PC-9 (cell line): ENCODE results near the gene DHRS7B. TPM values are rescaled to one million over a fixed set of nuclear protein-coding genes. Genes with fewer than 3 reads are reported as not detected.
"Not testable (repeated sequence)": the region's sequence is repeated elsewhere in the genome, so short reads cannot be mapped to it uniquely, and the experiment has no call there.

ENCODE experiments used
- BruUV-seq: library from RNA; stranded (reverse); fragments of 400-500 nt; replicated peaks from 2 replicates; lab custom pipeline; 2021; lab: Mats Ljungman, UMichigan
- CTCF ChIA-PET: fragments of 300-600 bp; sonication (Branson Sonifier 250); formaldehyde crosslinking; loops from one replicate; lab custom pipeline; 2022; ENCODE audit warnings: antibody characterized with exemption; lab: Charles Lee
- POLR2A ChIA-PET: fragments of 300-600 bp; sonication (Branson Sonifier 250); formaldehyde crosslinking; loops from one replicate; lab custom pipeline; 2022; ENCODE audit warnings: antibody characterized with exemption; ENCODE audit not compliant: unreplicated experiment; lab: Charles Lee
- DNase-seq, 2 experiments: peaks; one replicate each; pipeline versions ENCODE4 v3.0.0 to v3.0.0-alpha.2; 2015 to 2022; ENCODE audit warnings: mixed read lengths in 1 of 2
- H2AFZ ChIP-seq: fragments of 200-600 bp; sonication (generic); 2 replicates; pipeline ENCODE4 v1.8.1; 2017; ENCODE audit warnings: antibody characterized with exemption
- H3F3A ChIP-seq: fragments of 200-600 bp; sonication (generic); 2 replicates; pipeline ENCODE4 v1.8.1; 2017; ENCODE audit warnings: antibody characterized with exemption, mild to moderate bottlenecking, low read depth; ENCODE audit not compliant: insufficient read depth
- H3K27ac ChIP-seq: fragments of 200-600 bp; sonication (generic); 2 replicates; pipeline ENCODE4 v1.6.1; 2016; ENCODE audit warnings: mixed run types
- H3K27me3 ChIP-seq: fragments of 200-600 bp; sonication (generic); 2 replicates; pipeline ENCODE4 v1.6.1; 2016; ENCODE audit warnings: low read depth, mixed run types; ENCODE audit not compliant: insufficient read depth
- H3K36me3 ChIP-seq: fragments of 200-600 bp; sonication (generic); 2 replicates; pipeline ENCODE4 v1.6.1; 2016; ENCODE audit warnings: low read depth, mixed run types
- H3K4me1 ChIP-seq: fragments of 200-600 bp; sonication (generic); replicated peaks from 2 replicates; pipeline ENCODE4 v1.6.1; 2016; ENCODE audit warnings: mixed run types; ENCODE audit not compliant: insufficient read depth
- H3K4me2 ChIP-seq: fragments of 200-600 bp; sonication (generic); 2 replicates; pipeline ENCODE4 v1.6.1; 2017; ENCODE audit warnings: mixed run types
- H3K4me3 ChIP-seq: fragments of 200-600 bp; sonication (generic); 2 replicates; pipeline ENCODE4 v1.6.1; 2016; ENCODE audit warnings: mixed run types
- H3K79me2 ChIP-seq: fragments of 200-600 bp; sonication (generic); 2 replicates; pipeline ENCODE4 v1.6.1; 2017; ENCODE audit warnings: low read depth, mixed run types
- H3K9me2 ChIP-seq: fragments of 200-600 bp; sonication (generic); 2 replicates; pipeline ENCODE4 v1.8.1; 2017; ENCODE audit warnings: mild to moderate bottlenecking; ENCODE audit not compliant: insufficient read depth
- H3K9me3 ChIP-seq: fragments of 200-600 bp; sonication (generic); 2 replicates; pipeline ENCODE4 v1.8.1; 2016; ENCODE audit warnings: low read depth; ENCODE audit not compliant: insufficient read depth
- H4K20me1 ChIP-seq: fragments of 200-600 bp; sonication (generic); 2 replicates; pipeline ENCODE4 v1.8.1; 2017; ENCODE audit not compliant: insufficient read depth
- CTCF ChIP-seq: fragments of 200-600 bp; sonication (generic); conservative IDR thresholded peaks from 2 replicates; pipeline ENCODE4 v1.6.1; 2017; ENCODE audit warnings: mixed run types, antibody characterized with exemption, mild to moderate bottlenecking, moderate library complexity
- EZH2 ChIP-seq: fragments of 200-600 bp; sonication (generic); IDR thresholded peaks from 2 replicates; pipeline ENCODE4 v1.8.0; 2017; ENCODE audit warnings: antibody characterized with exemption, low read depth
- intact Hi-C: fragments of 100-400 bp; cut with micrococcal nuclease; formaldehyde crosslinking; loops from one replicate; pipeline ENCODE4 v1.10.0; 2022; ENCODE audit not compliant: unreplicated experiment
- total RNA-seq: library from RNA; stranded (reverse); gene quantifications from 2 replicates; pipeline ENCODE4 v1.2.3, GENCODE V29; 2021

The DHRS7B gene
- total RNA-seq, 1 experiment from 2014 or later, result 27.9 TPM

GRCh38 chr17:21104608-21105007 lies 22.2 kb upstream of the DHRS7B start:
- CTCF ChIA-PET, result no interaction called here
- BruUV-seq, result no TSS peak
- H3F3A ChIP-seq, result no peaks in the 10 kb centered on the region
- H3K36me3 ChIP-seq, result no peaks in the 10 kb centered on the region
- H3K4me1 ChIP-seq, result no peaks in the 10 kb centered on the region
- peaks cover 5% of the 10 kb centered on the region for H3K27me3 ChIP-seq
- no peak overlapping the region for H3K4me3 ChIP-seq
- no peak for DNase-seq
- H4K20me1 ChIP-seq, result no peaks in the 10 kb centered on the region
- intact Hi-C loops, result no loop called here
- TF ChIP-seq CTCF (no peak), EZH2 (no peak)
- H3K4me2 ChIP-seq, result no peak overlapping the region
- POLR2A ChIA-PET, result no interaction called here
- H3K9me2 ChIP-seq, result no peaks in the 10 kb centered on the region; the same call in 1 of the 2 replicates
- H2AFZ ChIP-seq, result no peak overlapping the region
- H3K27ac ChIP-seq, result no peak overlapping the region
- no peaks in the 10 kb centered on the region for H3K9me3 ChIP-seq
- no peaks in the 10 kb centered on the region for H3K79me2 ChIP-seq

- CTCF ChIA-PET, result interaction anchor here (0.7 kb wide), 1 partner anchor 1374 kb away, joined by 7 read pairs; no protein-coding TSS in a partner anchor
- H3K36me3 ChIP-seq, result no peaks in the 10 kb centered on the region
- H3K27ac ChIP-seq, result no peak overlapping the region
- H4K20me1 ChIP-seq, result no peaks in the 10 kb centered on the region
- DNase-seq, result no peak
- no peak for TF ChIP-seq CTCF
- intact Hi-C loops, result no loop called here
- H3K4me2 ChIP-seq, result no peak overlapping the region
- H3F3A ChIP-seq, result no peaks in the 10 kb centered on the region
- no peaks in the 10 kb centered on the region for H3K9me3 ChIP-seq
- BruUV-seq, result no TSS peak
- no peak overlapping the region for H2AFZ ChIP-seq
- POLR2A ChIA-PET, result no interaction called here
- no peaks in the 10 kb centered on the region for H3K4me1 ChIP-seq
- H3K79me2 ChIP-seq, result no peaks in the 10 kb centered on the region
- no peak overlapping the region for H3K4me3 ChIP-seq
- H3K27me3 ChIP-seq, result peaks cover 5% of the 10 kb centered on the region
- no peaks in the 10 kb centered on the region; the same call in 1 of the 2 replicates for H3K9me2 ChIP-seq
Measured at GRCh38 chr17:21105064-21105894, 21.5 kb upstream of the DHRS7B start.

- intact Hi-C loops, result no loop called here
- Histone ChIP-seq H3K27ac (no peak overlapping the region), H3K4me3 (no peak overlapping the region), H3K9me2 (no peaks in the 10 kb centered on the region; the same call in 1 of the 2 replicates), H3K4me2 (no peak overlapping the region), H3F3A (no peaks in the 10 kb centered on the region), H3K9me3 (no peaks in the 10 kb centered on the region), H3K27me3 (peaks cover 5% of the 10 kb centered on the region), H3K36me3 (no peaks in the 10 kb centered on the region), H3K4me1 (no peaks in the 10 kb centered on the region), H3K79me2 (no peaks in the 10 kb centered on the region), H2AFZ (no peak overlapping the region), H4K20me1 (no peaks in the 10 kb centered on the region)
- POLR2A ChIA-PET, result no interaction called here
- no TSS peak for BruUV-seq
- TF ChIP-seq EZH2 (no peak), CTCF (no peak)
- CTCF ChIA-PET, result interaction anchor here (0.6 to 0.8 kb wide), 2 partner anchors 63 to 984 kb away, joined by 3 read pairs; partner anchors contain the start of gene USP22
- DNase-seq, result no peak
Measured at GRCh38 chr17:21106316-21106715, 20.4 kb upstream of the DHRS7B start.

GRCh38 chr17:21107067-21107650 lies 19.6 kb upstream of the DHRS7B start:
- H3K9me3 ChIP-seq, POLR2A ChIA-PET, H3K9me2 ChIP-seq, DNase-seq, H3K27ac ChIP-seq, H3K36me3 ChIP-seq, H4K20me1 ChIP-seq, H3K4me2 ChIP-seq, BruUV-seq, H2AFZ ChIP-seq, H3K27me3 ChIP-seq, intact Hi-C loops, H3K4me3 ChIP-seq, H3K79me2 ChIP-seq, H3K4me1 ChIP-seq, H3F3A ChIP-seq: not testable (repeated sequence)
- CTCF ChIA-PET, result interaction anchor here (0.8 kb wide), 1 partner anchor 64 kb away, joined by 3 read pairs; the partner anchor contains the start of gene USP22
